Fibroblast of upper back skin (primary cell): ENCODE measurements around the gene TRIM72.
"Not testable (repeated sequence)": the region's sequence is repeated elsewhere in the genome, so short reads cannot be mapped to it uniquely, and the experiment has no call there.

Experiments used
- DNase-seq: peaks from one replicate; pipeline ENCODE4 v3.0.0-alpha.2; 2013

TRIM72 gene, protein sequence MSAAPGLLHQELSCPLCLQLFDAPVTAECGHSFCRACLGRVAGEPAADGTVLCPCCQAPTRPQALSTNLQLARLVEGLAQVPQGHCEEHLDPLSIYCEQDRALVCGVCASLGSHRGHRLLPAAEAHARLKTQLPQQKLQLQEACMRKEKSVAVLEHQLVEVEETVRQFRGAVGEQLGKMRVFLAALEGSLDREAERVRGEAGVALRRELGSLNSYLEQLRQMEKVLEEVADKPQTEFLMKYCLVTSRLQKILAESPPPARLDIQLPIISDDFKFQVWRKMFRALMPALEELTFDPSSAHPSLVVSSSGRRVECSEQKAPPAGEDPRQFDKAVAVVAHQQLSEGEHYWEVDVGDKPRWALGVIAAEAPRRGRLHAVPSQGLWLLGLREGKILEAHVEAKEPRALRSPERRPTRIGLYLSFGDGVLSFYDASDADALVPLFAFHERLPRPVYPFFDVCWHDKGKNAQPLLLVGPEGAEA

DNA sequence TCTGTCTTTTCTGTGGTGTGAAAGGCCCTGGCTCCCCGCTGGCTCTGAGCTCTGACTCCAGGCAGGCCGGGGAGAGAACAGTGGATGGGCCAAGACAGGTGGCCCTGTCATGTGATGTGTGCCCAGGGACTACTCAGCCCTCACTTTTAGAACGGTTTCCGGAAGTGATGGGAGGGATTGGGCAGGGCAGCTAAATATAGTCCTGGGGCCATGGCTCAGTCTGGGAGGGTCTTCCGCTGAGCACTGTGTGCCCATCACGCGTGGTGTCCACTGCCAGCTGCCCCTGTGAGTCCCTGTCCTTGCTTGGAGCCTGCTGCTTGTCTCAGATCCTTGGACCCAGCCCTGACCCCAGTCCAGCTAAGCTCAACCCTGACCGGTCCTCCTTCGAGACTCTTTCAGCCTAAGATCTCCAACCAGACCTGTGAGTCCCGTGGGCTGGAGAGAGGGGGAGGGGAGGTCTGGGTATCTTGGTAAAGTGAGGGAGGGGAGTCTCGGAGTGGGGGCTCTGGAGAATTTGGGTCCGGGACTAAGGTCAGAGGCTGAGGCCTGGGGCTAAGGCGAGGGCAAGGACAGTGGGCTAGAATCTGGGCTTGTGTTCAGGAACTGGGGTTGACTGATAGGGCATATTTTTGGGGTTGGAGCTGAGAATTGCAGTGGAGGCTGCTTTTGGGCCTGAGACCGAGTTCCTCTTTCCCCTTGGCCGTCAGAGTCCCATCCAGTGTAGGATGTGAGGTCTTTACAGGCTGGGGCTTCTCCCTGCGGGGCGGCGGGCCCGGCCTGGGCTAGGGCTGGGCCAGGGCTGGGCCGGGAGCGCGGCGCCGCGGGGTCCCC, at the start of gene TRIM72:
TRIM72 (plus strand) TSS at position 243 of the 831 bp plus-strand sequence. CDS start 620 bp downstream, outside the sequence.
- no peak for DNase-seq

DNA sequence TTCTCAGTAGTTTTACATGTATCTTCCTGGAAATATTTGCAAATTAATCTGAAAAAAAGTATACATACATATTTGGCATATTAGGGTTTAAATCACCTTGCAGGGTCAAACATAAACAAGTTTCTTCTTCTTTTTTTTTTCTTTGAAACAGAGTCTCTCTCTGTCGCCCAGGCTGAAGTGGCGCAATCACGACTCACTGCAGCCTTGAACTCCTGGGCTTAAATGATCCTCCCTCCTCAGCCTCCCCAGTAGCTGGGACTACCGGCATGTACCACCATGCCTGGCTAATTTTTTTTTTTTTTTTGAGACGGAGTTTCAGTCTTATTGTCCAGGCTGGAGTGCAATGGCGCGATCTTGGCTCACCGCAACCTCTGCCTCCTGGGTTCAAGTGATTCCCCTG, 46.6 kb upstream of the TRIM72 start:
- DNase-seq, result no peak

DNA sequence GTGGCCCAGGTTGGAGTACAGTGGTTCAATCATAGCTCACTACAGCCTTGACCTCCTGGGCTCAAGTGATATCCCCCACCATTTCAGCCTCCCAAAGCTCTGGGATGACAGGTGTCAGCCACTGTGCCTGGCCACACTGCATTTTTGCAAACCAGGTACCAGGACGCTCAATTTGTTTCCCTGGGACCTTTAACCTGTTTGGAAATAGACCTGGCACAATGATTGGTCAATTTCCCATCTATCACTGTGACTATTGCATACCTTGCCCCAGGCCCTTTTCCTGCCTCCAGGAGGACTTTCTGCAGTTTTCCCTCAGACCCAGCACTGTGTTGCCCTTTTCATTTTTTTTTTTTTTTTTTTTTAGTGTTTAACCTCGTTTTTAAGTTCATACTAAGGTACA, 45.1 kb upstream of the TRIM72 start:
- DNase-seq, result no peak

DNA sequence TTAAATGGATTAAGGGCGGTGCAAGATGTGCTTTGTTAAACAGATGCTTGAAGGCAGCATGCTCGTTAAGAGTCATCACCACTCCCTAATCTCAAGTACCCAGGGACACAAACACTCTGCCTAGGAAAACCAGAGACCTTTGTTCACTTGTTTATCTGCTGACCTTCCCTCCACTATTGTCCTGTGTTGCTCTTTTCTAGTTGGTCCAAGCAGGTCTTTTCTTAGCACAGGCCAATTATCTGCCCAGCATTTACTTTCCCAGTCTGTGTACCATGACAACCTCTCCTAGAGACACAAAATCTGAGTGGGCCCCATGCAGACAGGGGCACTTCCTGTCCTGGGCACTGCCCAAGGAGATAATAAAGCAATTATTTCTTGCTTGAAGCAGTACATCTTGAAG, 43.9 kb upstream of the TRIM72 start:
- not testable (repeated sequence) for DNase-seq

DNA sequence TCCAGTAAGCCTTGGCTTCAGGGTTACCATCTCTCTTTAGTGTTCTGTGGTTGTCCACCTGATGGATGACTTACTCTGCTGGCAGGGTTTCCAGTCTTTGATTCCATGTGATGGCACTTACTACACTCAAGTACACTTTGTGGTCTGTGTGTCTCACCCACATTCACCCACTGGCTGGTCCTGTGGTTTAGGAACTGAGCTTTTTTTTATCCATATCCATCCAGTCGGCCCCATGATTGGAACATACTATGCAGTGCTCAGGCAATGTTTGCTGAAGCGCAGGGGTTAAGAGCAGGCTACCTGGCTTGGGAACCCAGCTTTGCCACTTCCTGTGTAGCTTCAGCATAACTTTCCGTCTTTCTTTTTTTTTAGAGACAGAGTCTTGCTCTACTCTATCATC, 36.8 kb upstream of the TRIM72 start:
- peak; percentile 24 for DNase-seq

DNA sequence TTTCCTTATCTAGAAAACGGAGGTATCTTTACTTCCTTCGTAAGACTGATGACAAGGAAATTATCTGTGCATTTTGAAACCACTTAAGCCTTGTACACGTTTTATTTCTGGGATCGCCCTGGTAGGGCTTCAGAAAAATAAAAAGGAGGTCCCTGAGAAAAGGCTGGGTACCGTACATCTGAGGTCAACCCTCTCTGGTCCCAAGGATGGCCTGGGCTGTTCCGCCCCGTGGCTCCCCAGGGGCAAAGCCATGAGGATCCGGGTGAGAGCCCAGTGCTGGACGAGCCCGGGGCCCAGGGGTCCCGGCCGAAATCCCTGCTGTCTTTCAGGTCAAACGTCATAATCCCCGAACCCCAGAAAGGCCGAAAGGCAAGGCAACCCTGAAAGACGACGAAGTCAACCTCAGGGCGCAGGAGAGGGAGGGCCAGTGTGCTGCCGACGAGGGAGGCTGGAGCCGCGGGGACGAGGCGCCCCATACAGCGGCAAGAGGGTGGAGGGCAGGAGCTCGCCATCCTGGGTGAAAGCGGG, 34.6 kb upstream of the TRIM72 start:
- DNase-seq, result no peak

DNA sequence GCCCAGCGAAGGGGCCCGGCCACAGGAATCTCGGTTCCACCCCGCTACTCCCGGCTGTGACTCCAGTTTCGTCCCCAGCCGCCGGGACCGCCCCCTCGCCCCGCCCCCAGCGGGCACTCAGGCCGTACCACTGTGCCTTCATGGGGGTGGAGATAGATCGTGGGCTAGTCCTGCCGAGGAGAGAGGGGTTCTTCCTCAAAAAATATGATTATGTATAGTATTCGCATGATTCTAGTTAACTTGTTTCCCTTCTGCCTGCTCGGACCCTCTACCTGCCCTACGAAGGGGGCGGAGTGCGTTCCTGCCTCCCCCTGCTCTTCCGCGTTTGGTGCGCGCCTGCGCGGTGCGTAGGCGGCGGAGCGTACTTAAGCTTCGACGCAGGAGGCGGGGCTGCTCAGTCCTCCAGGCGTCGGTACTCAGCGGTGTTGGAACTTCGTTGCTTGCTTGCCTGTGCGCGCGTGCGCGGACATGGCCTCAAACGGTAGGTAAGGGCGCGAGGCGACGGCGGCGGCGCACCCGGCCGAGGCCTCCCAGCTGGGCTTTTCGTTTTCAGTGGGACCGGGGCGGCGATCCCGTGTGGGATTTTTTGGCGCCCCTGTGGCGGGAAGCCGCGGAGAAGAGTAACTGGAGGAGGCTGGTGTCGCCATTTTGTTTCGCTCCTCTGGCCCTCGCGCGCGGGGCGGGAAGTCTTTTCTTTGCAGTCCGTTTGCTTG, 34.0 kb upstream of the TRIM72 start, which contains the start of gene FUS:
FUS (plus strand) TSS at position 393 of the 713 bp plus-strand sequence; CDS start at position 469, 76 bp downstream.
- peak; percentile 84 for DNase-seq

DNA sequence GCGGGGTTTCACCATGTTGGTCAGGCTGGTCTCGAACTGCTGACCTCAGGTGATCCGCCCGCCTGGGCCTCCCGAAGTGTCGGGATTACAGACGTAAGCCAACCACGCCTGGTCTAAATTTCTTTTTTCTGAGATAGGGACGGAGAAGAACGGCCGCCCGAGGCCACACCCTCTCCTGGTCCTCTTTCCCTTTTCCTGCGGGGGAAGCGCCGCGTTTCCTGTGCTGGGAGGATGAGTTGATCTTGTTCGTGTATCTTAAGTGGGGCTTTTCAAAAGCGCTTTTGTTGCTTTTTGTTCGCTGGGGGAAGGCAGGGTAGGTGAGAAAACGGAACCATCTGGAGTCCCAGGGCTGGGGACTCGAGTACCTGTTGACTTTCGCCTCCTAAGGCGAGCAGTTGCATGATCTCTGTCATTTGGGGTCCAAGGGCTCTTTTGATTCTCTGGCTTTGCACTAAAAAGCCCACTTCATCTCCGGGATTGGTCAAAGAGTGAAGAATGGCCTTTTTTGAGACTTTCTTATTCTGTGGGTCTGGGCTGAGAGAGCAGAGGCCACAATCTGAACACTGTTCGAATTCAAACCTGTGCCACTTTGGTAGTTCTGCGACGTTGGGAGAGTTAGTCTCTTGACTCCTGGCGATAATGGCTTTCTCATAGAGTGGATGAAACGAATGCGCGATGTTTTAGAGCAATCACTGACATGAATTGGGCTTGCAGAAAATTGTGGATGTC, 32.7 kb upstream of the TRIM72 start:
- DNase-seq, result no peak

DNA sequence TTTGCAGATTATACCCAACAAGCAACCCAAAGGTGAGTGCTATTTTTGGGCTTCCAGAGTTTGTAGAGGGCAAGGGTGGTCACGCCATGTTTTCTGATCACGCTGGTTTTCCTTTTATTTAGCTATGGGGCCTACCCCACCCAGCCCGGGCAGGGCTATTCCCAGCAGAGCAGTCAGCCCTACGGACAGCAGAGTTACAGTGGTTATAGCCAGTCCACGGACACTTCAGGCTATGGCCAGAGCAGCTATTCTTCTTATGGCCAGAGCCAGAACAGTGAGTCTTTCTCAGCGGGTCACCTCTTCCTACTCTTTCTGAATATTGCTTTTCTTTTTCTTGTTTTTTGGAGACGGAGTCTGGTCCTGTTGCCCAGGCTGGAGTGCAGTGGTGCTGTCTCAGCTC, 31.5 kb upstream of the TRIM72 start:
- DNase-seq, result no peak

DNA sequence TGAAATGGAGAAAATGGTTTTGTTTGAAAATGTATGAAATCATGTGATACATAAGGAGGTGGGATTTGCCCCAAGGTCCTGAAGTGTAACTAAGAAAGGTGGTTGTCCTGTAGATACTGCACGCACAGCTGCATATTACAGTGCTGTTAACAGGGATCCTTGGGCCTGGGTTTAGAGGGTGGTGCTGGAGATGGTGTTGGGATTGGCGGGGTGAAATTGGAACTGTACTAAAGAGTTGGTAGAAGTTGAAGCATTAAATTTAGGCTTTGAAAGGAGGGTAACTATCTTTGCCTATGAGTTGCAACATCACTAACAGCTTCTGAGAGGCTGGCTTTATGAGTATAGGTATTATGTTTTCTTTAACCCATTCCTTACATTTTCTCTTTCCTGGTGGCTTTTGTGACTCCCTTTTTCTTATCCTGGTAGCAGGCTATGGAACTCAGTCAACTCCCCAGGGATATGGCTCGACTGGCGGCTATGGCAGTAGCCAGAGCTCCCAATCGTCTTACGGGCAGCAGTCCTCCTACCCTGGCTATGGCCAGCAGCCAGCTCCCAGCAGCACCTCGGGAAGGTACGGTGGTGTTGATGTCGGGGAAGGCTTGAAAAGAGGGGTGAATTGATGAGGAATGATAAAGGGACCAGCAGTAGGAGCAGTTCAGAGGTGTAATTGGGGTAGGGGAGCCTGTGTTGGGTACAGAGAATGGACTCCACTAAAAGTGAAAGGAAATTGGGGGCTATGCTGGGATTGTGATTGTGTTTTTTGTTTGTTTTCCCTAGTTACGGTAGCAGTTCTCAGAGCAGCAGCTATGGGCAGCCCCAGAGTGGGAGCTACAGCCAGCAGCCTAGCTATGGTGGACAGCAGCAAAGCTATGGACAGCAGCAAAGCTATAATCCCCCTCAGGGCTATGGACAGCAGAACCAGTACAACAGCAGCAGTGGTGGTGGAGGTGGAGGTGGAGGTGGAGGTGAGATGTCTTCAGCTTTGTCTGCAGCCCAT, 30.2 kb upstream of the TRIM72 start:
- DNase-seq, result no peak

DNA sequence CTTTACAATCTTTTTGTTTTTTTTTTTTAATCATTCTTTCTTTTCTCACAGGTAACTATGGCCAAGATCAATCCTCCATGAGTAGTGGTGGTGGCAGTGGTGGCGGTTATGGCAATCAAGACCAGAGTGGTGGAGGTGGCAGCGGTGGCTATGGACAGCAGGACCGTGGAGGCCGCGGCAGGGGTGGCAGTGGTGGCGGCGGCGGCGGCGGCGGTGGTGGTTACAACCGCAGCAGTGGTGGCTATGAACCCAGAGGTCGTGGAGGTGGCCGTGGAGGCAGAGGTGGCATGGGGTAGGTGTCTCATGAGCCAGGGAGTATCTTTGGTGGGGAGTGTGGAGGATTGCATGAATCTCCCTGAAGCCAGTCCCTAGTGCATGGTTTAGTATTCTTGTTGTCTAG, 29.0 kb upstream of the TRIM72 start:
- no peak for DNase-seq

DNA sequence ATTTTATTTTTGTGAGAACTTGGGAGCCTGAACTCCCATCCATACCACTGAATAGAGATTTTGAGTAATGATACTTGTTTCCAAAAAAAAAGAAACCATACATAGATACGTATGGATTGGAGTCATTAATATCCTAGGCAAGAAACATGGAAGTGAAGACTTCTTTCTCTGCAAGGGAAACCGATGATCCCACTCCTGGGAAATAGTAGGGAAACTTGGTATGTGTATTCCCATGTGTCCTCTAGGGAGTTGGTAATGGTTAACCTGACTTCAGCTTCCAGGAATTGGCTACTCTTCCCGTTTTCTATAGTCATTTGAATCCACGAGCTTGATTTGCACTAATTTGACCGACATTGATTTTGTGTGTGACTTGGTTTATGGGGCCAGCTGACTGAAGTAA, 28.6 kb upstream of the TRIM72 start:
- DNase-seq, result no peak

DNA sequence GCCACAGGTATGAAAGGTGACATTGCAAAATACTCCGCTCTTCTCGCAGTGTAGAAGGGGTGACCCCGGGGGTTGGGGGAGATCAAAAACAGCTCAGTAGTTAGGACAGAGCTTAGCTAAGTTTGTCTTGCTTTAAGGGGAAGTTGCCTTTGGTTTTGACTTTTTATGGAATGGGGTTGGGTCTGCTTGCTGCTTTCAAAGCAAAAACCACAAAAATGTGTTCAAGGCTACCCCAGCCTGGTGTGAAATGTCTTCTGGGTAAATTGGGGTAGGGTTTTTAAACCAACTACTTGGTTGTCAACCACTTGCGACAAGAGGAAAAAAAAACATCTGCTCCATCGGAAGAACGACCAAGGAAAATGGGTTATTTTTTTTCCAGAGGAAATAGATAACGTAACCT, 27.7 kb upstream of the TRIM72 start:
- no peak for DNase-seq

DNA sequence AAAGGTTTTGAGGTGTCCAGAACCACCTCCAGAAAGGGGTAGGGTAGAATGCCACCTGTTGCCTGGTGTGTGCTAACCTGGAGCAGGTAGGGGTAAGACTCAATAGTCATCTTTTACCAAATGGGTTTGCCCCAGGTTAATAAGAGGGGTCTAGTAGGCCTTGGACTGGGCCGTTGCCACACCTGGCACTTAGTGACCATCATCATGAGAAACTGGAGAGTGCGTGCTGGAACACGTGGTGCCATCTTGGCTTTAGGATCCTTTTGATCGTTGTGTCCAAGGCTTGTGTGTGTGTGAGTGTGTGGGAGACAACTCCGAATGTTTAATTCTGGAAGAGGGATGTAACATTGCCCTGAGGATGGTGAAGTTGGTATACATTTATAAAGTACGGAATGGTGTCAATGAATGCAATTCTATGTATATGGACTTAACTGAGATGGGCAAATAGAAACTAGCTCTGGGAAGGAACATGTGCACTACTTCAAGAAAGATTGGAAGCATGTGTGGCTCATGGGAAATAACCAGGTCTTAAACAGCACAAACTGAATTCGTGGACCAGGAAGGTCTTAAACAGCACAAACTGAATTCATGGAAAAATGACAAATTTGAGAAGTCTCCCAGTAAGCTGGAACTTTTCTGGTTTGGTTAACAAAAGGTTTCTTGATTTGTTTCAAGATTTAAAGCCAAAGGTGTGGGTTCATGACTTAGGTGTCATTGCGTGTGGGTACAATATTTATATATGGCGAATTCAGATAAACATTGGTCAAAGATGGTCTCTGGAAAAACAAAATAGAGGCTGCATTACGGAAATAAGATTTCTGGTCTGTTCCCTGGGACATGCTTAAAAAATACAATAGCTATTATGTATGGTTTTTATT, 26.8 kb upstream of the TRIM72 start:
- no peak for DNase-seq

DNA sequence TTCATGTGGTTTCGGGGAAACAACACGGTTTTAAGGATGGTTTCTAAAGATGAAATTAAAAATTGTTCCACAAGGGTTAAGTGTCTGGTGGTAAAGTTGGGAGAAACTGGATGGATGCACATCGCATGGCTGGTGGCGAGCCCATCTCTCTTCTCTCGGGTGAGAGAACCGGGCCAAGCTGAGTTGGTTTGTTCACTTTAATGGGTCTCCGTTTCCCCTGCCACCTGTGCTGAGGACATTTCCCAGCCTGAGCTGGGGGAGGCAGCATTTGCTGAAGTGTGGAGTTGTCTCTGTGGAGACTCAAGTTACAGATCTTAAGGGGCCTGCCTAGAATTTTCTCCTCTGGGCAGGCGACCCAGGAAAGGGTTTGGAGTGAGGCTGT, 26.1 kb upstream of the TRIM72 start:
- DNase-seq, result no peak

DNA sequence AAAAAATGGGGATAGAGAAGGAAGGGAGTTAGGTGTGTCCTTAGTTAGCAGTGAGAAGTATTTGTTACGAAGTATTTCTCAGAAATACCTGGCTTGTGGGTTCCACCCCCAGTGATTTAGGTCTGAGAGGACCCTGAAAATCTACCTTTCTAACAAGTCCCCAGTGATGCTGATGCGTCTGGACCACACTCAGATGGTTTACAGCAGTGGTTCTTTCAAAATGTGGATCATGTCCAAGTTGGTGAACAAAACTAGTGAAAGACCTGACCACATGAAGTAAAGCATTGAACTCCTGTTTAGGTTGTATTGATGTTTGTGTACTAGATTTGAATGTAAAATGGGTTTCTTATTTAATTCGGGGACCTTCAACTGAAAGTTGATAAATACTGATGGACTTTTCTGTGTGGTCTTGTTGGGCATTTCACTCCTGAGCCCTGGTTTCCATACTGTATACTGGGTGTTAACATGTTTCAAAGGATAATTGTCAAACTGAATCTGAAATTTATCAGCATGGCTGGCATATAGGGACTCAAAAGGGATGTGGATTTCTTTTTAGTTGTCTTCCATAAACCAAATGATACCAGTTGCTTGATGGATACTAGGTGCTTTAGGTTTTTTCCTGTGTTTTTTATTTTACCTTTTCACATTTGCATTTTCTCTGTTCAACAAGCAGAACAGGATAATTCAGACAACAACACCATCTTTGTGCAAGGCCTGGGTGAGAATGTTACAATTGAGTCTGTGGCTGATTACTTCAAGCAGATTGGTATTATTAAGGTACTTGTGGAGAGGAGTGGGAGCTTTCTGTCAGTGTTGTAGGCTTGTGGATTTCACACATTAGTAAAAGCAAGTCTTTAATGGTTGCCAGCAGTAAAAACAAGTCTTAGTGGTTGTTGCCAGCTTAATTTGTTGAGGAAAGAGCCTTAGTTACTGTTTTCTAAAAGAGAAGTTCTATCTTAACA, 25.2 kb upstream of the TRIM72 start:
- no peak for DNase-seq

DNA sequence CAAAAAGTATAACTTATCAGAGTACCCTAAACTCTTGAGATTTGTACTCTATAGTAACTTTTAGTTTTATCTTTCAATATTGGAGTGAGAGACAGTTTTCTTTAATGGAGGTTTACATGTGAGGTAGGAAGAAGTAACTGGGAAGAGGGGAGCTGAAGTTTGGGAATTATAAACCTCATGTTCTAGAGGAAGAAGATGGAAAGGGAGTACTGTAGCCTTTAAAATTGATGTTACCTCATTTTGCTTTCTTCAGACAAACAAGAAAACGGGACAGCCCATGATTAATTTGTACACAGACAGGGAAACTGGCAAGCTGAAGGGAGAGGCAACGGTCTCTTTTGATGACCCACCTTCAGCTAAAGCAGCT, 24.5 kb upstream of the TRIM72 start:
- no peak for DNase-seq

DNA sequence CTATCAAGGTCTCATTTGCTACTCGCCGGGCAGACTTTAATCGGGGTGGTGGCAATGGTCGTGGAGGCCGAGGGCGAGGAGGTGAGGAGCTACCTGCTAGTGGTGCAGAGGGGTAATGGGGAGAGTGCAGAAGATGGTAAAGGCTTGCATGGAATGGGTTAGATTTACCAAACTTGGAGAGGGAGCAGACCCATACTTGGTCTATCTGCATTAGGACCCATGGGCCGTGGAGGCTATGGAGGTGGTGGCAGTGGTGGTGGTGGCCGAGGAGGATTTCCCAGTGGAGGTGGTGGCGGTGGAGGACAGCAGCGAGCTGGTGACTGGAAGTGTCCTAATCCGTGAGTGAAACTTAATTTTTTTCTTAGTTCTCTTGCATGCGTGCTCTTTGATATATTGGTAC, 23.9 kb upstream of the TRIM72 start:
- DNase-seq, result no peak
